ENCODE results near the gene SPON1.

SPON1 gene

DNA sequence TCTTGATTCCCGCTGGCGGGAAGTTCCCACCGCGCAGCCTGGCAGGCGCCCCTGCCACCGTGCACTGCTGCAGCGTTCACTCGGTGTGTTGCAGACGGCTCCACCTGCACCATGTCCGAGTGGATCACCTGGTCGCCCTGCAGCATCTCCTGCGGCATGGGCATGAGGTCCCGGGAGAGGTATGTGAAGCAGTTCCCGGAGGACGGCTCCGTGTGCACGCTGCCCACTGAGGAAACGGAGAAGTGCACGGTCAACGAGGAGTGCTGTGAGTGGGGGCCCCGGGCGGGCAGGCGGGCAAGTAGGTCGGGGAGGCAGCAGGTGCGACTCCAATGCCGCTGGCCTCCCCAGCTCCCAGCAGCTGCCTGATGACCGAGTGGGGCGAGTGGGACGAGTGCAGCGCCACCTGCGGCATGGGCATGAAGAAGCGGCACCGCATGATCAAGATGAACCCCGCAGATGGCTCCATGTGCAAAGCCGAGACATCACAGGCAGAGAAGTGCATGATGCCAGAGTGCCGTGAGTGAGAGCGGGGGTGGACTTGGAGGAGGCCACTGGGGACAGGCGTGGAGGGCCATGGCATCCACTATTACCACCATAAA is 296.8 kb downstream of the SPON1 start:
- Histone ChIP-seq H3K79me2 (ENCODE audit: insufficient read depth, low read length) (no peaks in the 10 kb centered on the region), H3F3A (ENCODE audit: low read depth) (no peaks in the 10 kb centered on the region), H3K36me3 (ENCODE audit: insufficient read depth, low read length) (no peaks in the 10 kb centered on the region), H3K9me3 (ENCODE audit: insufficient read depth, low read depth, low read length) (no peaks in the 10 kb centered on the region), H3K9me2 (replicated peaks; ENCODE audit: low read depth, low read length) (no peaks in the 10 kb centered on the region), H3K9ac (ENCODE audit: low read depth, low read length, poor library complexity, severe bottlenecking) (no peak overlapping the region), H4K20me1 (ENCODE audit: insufficient read depth, low read length, poor library complexity, severe bottlenecking) (no peaks in the 10 kb centered on the region), H3K4me2 (ENCODE audit: low read depth, low read length, poor library complexity, severe bottlenecking) (no peak overlapping the region), H3K4me1 (ENCODE audit: insufficient read depth, low read length, poor library complexity, severe bottlenecking) (no peaks in the 10 kb centered on the region), H3K4me3 (ENCODE audit: low read length, poor library complexity, severe bottlenecking) (no peak overlapping the region), H3K27me3 (ENCODE audit: insufficient read depth, low read length, poor library complexity, severe bottlenecking) (peaks cover 71% of the 10 kb centered on the region), H2AFZ (ENCODE audit: low read length) (no peak overlapping the region)
- TF ChIP-seq, protein P1, sequence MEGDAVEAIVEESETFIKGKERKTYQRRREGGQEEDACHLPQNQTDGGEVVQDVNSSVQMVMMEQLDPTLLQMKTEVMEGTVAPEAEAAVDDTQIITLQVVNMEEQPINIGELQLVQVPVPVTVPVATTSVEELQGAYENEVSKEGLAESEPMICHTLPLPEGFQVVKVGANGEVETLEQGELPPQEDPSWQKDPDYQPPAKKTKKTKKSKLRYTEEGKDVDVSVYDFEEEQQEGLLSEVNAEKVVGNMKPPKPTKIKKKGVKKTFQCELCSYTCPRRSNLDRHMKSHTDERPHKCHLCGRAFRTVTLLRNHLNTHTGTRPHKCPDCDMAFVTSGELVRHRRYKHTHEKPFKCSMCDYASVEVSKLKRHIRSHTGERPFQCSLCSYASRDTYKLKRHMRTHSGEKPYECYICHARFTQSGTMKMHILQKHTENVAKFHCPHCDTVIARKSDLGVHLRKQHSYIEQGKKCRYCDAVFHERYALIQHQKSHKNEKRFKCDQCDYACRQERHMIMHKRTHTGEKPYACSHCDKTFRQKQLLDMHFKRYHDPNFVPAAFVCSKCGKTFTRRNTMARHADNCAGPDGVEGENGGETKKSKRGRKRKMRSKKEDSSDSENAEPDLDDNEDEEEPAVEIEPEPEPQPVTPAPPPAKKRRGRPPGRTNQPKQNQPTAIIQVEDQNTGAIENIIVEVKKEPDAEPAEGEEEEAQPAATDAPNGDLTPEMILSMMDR (conservative IDR thresholded peaks at IDR 0.05; ENCODE audit: low read length) = no peak
- no peak for TF ChIP-seq EZH2phosphoT487 (IDR thresholded peaks at IDR 0.05; ENCODE audit: borderline replicate concordance)

DNA sequence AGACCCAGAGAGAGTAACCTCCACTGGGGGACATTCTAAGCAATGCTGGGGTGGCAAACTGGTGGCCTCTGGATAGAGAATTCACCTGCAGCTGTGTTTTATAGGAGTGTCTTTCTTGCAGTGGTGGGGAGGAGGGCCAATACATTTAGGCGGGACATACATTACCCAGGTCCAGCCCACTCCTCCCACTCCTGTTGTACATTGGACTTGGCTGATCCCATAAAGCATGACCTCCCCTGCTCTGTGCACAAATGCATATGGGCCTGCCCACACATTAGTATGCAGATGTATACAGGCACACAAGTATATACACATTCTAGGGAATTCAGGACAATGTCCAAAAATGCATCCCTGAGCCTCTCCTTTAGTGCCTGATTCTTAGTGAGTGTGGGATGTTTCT is 297.4 kb downstream of the SPON1 start:
- no peaks in the 10 kb centered on the region for H3K9me3 ChIP-seq (ENCODE audit: insufficient read depth, low read depth, low read length)
- H2AFZ ChIP-seq (ENCODE audit: low read length) = no peak overlapping the region
- H3K79me2 ChIP-seq (ENCODE audit: insufficient read depth, low read length) = no peaks in the 10 kb centered on the region
- no peaks in the 10 kb centered on the region for H3K9me2 ChIP-seq (replicated peaks; ENCODE audit: low read depth, low read length)
- peaks cover 72% of the 10 kb centered on the region for H3K27me3 ChIP-seq (ENCODE audit: insufficient read depth, low read length, poor library complexity, severe bottlenecking)
- TF ChIP-seq, protein P1 (conservative IDR thresholded peaks at IDR 0.05; ENCODE audit: low read length) = no peak
- no peak for TF ChIP-seq EZH2phosphoT487 (IDR thresholded peaks at IDR 0.05; ENCODE audit: borderline replicate concordance)
- H3K4me3 ChIP-seq (ENCODE audit: low read length, poor library complexity, severe bottlenecking) = no peak overlapping the region
- H3K4me2 ChIP-seq (ENCODE audit: low read depth, low read length, poor library complexity, severe bottlenecking) = no peak overlapping the region
- H3K4me1 ChIP-seq (ENCODE audit: insufficient read depth, low read length, poor library complexity, severe bottlenecking) = no peaks in the 10 kb centered on the region
- no peaks in the 10 kb centered on the region for H3K36me3 ChIP-seq (ENCODE audit: insufficient read depth, low read length)
- H4K20me1 ChIP-seq (ENCODE audit: insufficient read depth, low read length, poor library complexity, severe bottlenecking) = no peaks in the 10 kb centered on the region
- H3K9ac ChIP-seq (ENCODE audit: low read depth, low read length, poor library complexity, severe bottlenecking) = no peak overlapping the region
- no peaks in the 10 kb centered on the region for H3F3A ChIP-seq (ENCODE audit: low read depth)

DNA sequence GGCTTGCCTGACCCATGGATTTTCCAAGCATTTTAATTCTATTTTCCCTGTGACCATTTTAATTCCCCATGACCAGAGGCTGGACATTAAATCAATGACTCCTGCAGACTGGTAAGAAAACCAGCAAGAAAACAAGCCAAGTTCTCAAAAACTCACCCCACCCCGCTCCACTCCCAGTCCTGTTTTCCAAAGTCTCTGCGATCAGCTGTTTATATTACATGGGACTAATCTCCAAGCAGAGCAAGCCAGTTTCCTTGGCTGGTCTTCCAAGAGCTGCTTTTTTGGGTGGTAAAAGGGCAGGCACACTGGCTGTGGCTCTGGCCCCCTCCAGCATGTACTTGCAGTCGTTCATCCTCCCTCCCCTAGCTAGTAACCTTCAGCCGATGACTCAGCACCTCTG is 298.5 kb downstream of the SPON1 start:
- Histone ChIP-seq H3K27me3 (ENCODE audit: insufficient read depth, low read length, poor library complexity, severe bottlenecking) (peaks cover 76% of the 10 kb centered on the region), H3K9me3 (ENCODE audit: insufficient read depth, low read depth, low read length) (no peaks in the 10 kb centered on the region), H3K9me2 (replicated peaks; ENCODE audit: low read depth, low read length) (no peaks in the 10 kb centered on the region), H3K4me3 (ENCODE audit: low read length, poor library complexity, severe bottlenecking) (no peak overlapping the region), H4K20me1 (ENCODE audit: insufficient read depth, low read length, poor library complexity, severe bottlenecking) (no peaks in the 10 kb centered on the region), H3K36me3 (ENCODE audit: insufficient read depth, low read length) (no peaks in the 10 kb centered on the region), H2AFZ (ENCODE audit: low read length) (no peak overlapping the region), H3K79me2 (ENCODE audit: insufficient read depth, low read length) (no peaks in the 10 kb centered on the region), H3F3A (ENCODE audit: low read depth) (no peaks in the 10 kb centered on the region), H3K4me1 (ENCODE audit: insufficient read depth, low read length, poor library complexity, severe bottlenecking) (no peaks in the 10 kb centered on the region), H3K9ac (ENCODE audit: low read depth, low read length, poor library complexity, severe bottlenecking) (no peak overlapping the region), H3K4me2 (ENCODE audit: low read depth, low read length, poor library complexity, severe bottlenecking) (no peak overlapping the region)
- TF ChIP-seq EZH2phosphoT487 (IDR thresholded peaks at IDR 0.05; ENCODE audit: borderline replicate concordance) = no peak
- TF ChIP-seq, protein P1 (conservative IDR thresholded peaks at IDR 0.05; ENCODE audit: low read length) = no peak

Measured in Loucy (cell line).